ENCODE measurements around the gene MAP2K7. TPM values are rescaled to one million over a fixed set of nuclear protein-coding genes. Genes with fewer than 3 reads are reported as not detected.

MAP2K7 gene
- total RNA-seq, 1 donor = 10.2 TPM

DNA sequence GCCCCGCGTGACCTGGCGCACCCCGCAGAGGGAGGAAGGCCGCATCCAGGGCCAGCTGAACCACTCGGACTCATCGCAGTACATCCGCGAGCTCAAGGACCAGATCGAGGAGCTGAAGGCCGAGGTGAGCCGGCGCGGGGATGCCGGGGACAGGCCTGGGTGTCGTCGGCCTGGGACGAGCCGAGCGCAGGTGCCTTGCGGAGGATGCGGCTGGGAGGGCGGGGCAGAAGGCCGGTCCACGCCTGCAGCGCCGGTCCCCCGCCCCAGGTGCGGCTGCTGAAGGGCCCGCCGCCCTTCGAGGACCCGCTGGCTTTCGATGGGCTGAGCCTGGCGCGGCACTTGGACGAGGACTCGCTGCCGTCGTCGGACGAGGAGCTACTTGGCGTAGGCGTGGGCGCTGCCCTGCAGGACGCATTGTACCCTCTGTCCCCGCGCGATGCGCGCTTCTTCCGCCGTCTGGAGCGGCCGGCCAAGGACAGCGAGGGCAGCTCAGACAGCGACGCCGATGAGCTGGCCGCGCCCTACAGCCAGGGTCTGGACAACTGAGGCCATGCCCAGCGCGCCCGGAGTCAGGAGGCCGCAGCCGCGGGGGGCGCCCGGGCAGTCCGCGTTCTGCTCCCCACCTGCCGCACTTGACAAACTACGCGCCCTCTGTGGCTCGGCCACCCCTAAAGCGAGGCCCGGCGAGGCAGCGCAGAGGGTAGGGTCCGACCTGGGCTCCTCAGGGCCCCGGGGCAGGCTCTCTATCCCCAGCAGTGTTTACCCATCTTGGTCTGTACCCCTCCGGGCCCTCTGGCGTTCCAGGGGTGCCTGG is 40.3 kb upstream of the MAP2K7 start:
- no peak overlapping the region for H3K4me3 ChIP-seq (ENCODE audit: low read depth, low read length)
- TF ChIP-seq, protein P1, sequence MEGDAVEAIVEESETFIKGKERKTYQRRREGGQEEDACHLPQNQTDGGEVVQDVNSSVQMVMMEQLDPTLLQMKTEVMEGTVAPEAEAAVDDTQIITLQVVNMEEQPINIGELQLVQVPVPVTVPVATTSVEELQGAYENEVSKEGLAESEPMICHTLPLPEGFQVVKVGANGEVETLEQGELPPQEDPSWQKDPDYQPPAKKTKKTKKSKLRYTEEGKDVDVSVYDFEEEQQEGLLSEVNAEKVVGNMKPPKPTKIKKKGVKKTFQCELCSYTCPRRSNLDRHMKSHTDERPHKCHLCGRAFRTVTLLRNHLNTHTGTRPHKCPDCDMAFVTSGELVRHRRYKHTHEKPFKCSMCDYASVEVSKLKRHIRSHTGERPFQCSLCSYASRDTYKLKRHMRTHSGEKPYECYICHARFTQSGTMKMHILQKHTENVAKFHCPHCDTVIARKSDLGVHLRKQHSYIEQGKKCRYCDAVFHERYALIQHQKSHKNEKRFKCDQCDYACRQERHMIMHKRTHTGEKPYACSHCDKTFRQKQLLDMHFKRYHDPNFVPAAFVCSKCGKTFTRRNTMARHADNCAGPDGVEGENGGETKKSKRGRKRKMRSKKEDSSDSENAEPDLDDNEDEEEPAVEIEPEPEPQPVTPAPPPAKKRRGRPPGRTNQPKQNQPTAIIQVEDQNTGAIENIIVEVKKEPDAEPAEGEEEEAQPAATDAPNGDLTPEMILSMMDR (IDR thresholded peaks at IDR 0.05; ENCODE audit: insufficient read depth, low read length) = no peak
- no peak for DNase-seq (ENCODE audit: low read depth)

- no peak for DNase-seq (ENCODE audit: low read depth)
- no peak overlapping the region for H3K4me3 ChIP-seq (ENCODE audit: low read depth, low read length)
- TF ChIP-seq, protein P1 (IDR thresholded peaks at IDR 0.05; ENCODE audit: insufficient read depth, low read length) = no peak
Observed at GRCh38 chr19:7863971-7864689, 39.5 kb upstream of the MAP2K7 start.

DNA sequence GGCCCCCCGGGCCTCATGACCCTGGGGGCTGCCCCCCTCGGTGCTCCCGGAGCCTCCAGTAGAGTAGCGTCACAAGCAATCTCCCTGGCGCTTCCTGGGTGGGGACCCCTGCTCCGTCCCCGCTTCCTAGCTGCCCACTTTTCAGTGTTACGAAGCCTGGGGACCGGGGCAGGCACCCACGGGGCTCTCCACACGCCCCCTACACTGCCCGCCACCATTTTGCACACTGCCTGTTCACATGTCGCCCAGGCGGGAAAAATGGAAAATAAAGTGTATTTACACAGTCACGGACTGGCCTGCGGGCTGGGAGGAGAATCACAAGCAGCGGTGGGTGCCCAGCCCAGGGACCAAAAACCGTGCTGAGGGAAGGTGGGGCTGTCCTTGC is 39.0 kb upstream of the MAP2K7 start:
- no peak overlapping the region for H3K4me3 ChIP-seq (ENCODE audit: low read depth, low read length)
- DNase-seq (ENCODE audit: low read depth) = no peak
- TF ChIP-seq, protein P1 (IDR thresholded peaks at IDR 0.05; ENCODE audit: insufficient read depth, low read length) = no peak

DNA sequence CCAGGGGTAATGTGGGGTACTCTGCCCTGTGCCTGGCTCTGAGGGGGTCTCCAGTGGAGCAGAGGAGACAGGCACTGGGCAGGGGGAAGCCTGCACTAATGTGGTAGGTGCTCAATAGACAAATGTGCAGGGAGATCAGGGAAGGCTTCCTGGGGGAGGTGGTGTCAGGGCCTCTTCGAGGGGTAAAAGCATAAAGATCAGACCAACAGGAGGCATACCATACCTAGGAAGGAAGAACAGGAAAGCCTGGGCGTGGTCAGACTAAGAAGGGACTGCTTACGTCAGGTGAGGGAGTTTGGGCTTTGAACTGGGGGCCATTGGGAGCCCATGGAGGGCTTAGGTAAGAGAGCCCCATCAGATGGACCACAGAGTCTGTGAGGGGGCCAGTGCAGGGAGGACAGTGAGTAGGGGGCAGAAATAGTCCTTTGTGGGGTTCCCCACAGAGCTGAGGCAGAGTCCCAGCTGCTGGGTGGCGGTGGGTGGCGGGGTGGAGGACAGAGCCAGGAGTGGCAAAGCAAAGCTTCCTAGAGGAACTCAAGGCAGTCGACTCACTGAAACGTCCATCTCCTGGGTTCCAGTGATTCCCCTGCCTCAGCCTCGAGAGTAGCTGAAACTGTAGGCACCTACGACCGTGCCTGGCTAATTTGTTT is 38.3 kb upstream of the MAP2K7 start:
- no peak overlapping the region for H3K4me3 ChIP-seq (ENCODE audit: low read depth, low read length)
- DNase-seq (ENCODE audit: low read depth) = no peak
- TF ChIP-seq, protein P1 (IDR thresholded peaks at IDR 0.05; ENCODE audit: insufficient read depth, low read length) = no peak

DNA sequence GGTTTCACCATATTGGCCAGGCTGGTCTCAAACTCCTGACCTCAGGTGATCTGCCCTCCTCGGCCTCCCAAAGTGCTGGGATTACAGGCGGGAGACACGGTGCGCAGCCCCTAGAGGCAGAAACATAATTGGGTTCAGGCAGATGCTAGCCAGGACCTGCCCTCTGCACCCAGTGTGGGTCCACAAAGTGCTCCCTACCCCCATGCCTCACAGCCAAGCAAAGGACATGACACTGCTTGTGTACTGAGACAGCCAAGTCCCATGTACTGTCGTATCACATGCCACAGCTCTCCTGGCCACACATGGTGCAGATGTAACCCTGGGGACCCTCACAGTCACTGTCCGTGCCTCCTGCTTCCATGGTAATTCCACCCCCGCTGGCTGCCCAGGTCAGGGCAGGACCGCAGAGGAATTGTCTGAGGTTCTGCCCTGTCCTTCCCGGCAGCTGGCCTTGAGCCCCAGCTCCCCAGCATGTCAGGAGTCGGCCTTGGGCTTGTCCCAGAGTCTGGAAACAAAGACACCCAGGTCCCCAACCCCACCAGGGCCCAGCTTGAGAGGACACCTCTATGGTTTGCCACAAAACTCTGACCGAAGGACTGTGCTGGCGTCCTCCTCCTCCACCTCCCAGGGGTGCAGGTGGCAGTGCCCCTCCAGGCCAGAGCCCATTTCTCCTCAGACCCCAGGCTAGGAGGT is 37.1 kb upstream of the MAP2K7 start:
- TF ChIP-seq, protein P1 (IDR thresholded peaks at IDR 0.05; ENCODE audit: insufficient read depth, low read length) = no peak
- no peak overlapping the region for H3K4me3 ChIP-seq (ENCODE audit: low read depth, low read length)
- no peak for DNase-seq (ENCODE audit: low read depth)

- no peak for DNase-seq (ENCODE audit: low read depth)
- TF ChIP-seq, protein P1 (IDR thresholded peaks at IDR 0.05; ENCODE audit: insufficient read depth, low read length) = no peak
Observed at GRCh38 chr19:7867092-7867844, 36.4 kb upstream of the MAP2K7 start.

More at GRCh38 chr19:7867092-7867844, 36.4 kb upstream of the MAP2K7 start:
- no peak overlapping the region for H3K4me3 ChIP-seq (ENCODE audit: low read depth, low read length)

All from fibroblast of the aortic adventitia (primary cell).